ENCODE results near the gene CFAP43. TPM values are rescaled to one million over a fixed set of nuclear protein-coding genes. Genes with fewer than 3 reads are reported as not detected.

Gene CFAP43
- total RNA-seq, 4 donors from 2014 or later: 0.16 to 1.00 (median 0.68) TPM; not detected in 1

- 59 to 83% methylated on average over 3 of the region's 3 CpGs for WGBS, 2 donors (ENCODE audit: low coverage in 1 of 2)
- no peak for TF ChIP-seq POLR2AphosphoS5 (IDR thresholded peaks at IDR 0.05)
- no peak for TF ChIP-seq POLR2A (IDR thresholded peaks at IDR 0.05)
- TF ChIP-seq EP300 (IDR thresholded peaks at IDR 0.05; ENCODE audit: low read depth): no peak
- TF ChIP-seq CTCF (IDR thresholded peaks at IDR 0.05): no peak
- Histone ChIP-seq H3K4me1 (no peaks in the 10 kb centered on the region), H3K36me3 (no peaks in the 10 kb centered on the region), H3K27ac (no peak overlapping the region), H3K27me3 (no peaks in the 10 kb centered on the region), H3K9me3 (peaks cover 0 to 7% of the 10 kb centered on the region in 2 donors), H3K4me3 (no peak overlapping the region)
- in situ Hi-C loops (cut with MboI; ENCODE audit: low pct_ligation_motif_present in 1 of 4, low pct_unique_long_range_greater_than_20kb in 1 of 4, low sequenced_read_pairs in 3 of 4) (loop anchor here in 1 of 4 donors (25.0 kb wide), 1 partner anchor 212 kb away; no protein-coding TSS in a partner anchor), intact Hi-C loops (cut with DNase I; ENCODE audit: low total_unique reads) (no loop called here)
- DNase-seq: no peak
Measured at GRCh38 chr10:104099269-104099668, 132.9 kb downstream of the CFAP43 start.

GRCh38 chr10:104098358-104098925 is 133.7 kb downstream of the CFAP43 start:
- in situ Hi-C loops (cut with MboI; ENCODE audit: low pct_ligation_motif_present in 1 of 4, low pct_unique_long_range_greater_than_20kb in 1 of 4, low sequenced_read_pairs in 3 of 4) (loop anchor here in 1 of 4 donors (25.0 kb wide), 1 partner anchor 211 kb away; no protein-coding TSS in a partner anchor), intact Hi-C loops (cut with DNase I; ENCODE audit: low total_unique reads) (no loop called here)

GRCh38 chr10:104096692-104097091 is 135.5 kb downstream of the CFAP43 start:
- 85 to 91% methylated on average over 2 of the region's 2 CpGs for WGBS, 2 donors (ENCODE audit: low coverage in 1 of 2)
- no peak for TF ChIP-seq EP300 (IDR thresholded peaks at IDR 0.05; ENCODE audit: low read depth)
- TF ChIP-seq POLR2A (IDR thresholded peaks at IDR 0.05): no peak
- no peak for TF ChIP-seq CTCF (IDR thresholded peaks at IDR 0.05)
- no peak for TF ChIP-seq POLR2AphosphoS5 (IDR thresholded peaks at IDR 0.05)
- no peak for DNase-seq
- H3K9me3 ChIP-seq: peaks cover 0 to 7% of the 10 kb centered on the region in 2 donors
- no peaks in the 10 kb centered on the region for H3K36me3 ChIP-seq
- H3K27ac ChIP-seq: no peak overlapping the region
- in situ Hi-C loops (cut with MboI; ENCODE audit: low pct_ligation_motif_present in 1 of 4, low pct_unique_long_range_greater_than_20kb in 1 of 4, low sequenced_read_pairs in 3 of 4): loop anchor here in 1 of 4 donors (25.0 kb wide), 1 partner anchor 209 kb away; no protein-coding TSS in a partner anchor
- no peaks in the 10 kb centered on the region for H3K4me1 ChIP-seq
- no peak overlapping the region for H3K4me3 ChIP-seq
- intact Hi-C loops (cut with DNase I; ENCODE audit: low total_unique reads): no loop called here
- H3K27me3 ChIP-seq: no peaks in the 10 kb centered on the region

More at GRCh38 chr10:104098358-104098925, 133.7 kb downstream of the CFAP43 start:
- Histone ChIP-seq H3K4me1 (no peaks in the 10 kb centered on the region), H3K36me3 (no peaks in the 10 kb centered on the region), H3K27ac (no peak overlapping the region), H3K4me3 (no peak overlapping the region), H3K9me3 (peaks cover 0 to 7% of the 10 kb centered on the region in 2 donors), H3K27me3 (no peaks in the 10 kb centered on the region)
- TF ChIP-seq EP300 (IDR thresholded peaks at IDR 0.05; ENCODE audit: low read depth): no peak
- no peak for TF ChIP-seq POLR2AphosphoS5 (IDR thresholded peaks at IDR 0.05)
- TF ChIP-seq CTCF (IDR thresholded peaks at IDR 0.05): no peak
- TF ChIP-seq POLR2A (IDR thresholded peaks at IDR 0.05): no peak
- no peak for DNase-seq
- WGBS, 2 donors (ENCODE audit: low coverage in 1 of 2): 86 to 91% methylated on average over 4 of the region's 4 CpGs

- Histone ChIP-seq H3K4me3 (no peak overlapping the region), H3K4me1 (no peaks in the 10 kb centered on the region), H3K9me3 (peaks cover 0 to 7% of the 10 kb centered on the region in 2 donors), H3K36me3 (no peaks in the 10 kb centered on the region), H3K27ac (no peak overlapping the region), H3K27me3 (no peaks in the 10 kb centered on the region)
- in situ Hi-C loops (cut with MboI; ENCODE audit: low pct_ligation_motif_present in 1 of 4, low pct_unique_long_range_greater_than_20kb in 1 of 4, low sequenced_read_pairs in 3 of 4) (loop anchor here in 1 of 4 donors (25.0 kb wide), 1 partner anchor 205 kb away; no protein-coding TSS in a partner anchor), intact Hi-C loops (cut with DNase I; ENCODE audit: low total_unique reads) (no loop called here)
- TF ChIP-seq CTCF (IDR thresholded peaks at IDR 0.05) (no peak), POLR2AphosphoS5 (IDR thresholded peaks at IDR 0.05) (no peak)
- DNase-seq: no peak
Measured at GRCh38 chr10:104092749-104093148, 139.4 kb downstream of the CFAP43 start.

Measured in transverse colon (tissue), 4 donors.